ENCODE data around the gene DHX16. TPM values are rescaled to one million over a fixed set of nuclear protein-coding genes. Genes with fewer than 3 reads are reported as not detected.

DHX16 gene
- total RNA-seq, 1 experiment from 2014 or later: 43.2 TPM

- DNase-seq (ENCODE audit: low spot score): no peak
Observed at GRCh38 chr6:30640481-30640880, 32.3 kb downstream of the DHX16 start.

- DNase-seq (ENCODE audit: low spot score): no peak
Observed at GRCh38 chr6:30635834-30636233, 37.0 kb downstream of the DHX16 start.

- DNase-seq (ENCODE audit: low spot score): peak; percentile 92
Observed at GRCh38 chr6:30626484-30627366, 46.1 kb downstream of the DHX16 start, which contains the start of gene ATAT1. ATAT1 (plus strand) TSS chr6:30626874.

- DNase-seq (ENCODE audit: low spot score): no peak
Observed at GRCh38 chr6:30625511-30625910, 47.3 kb downstream of the DHX16 start.

- no peak for DNase-seq (ENCODE audit: low spot score)
Observed at GRCh38 chr6:30619561-30619960, 53.2 kb downstream of the DHX16 start.

- DNase-seq (ENCODE audit: low spot score): peak; percentile 49
Observed at GRCh38 chr6:30618270-30618797, 54.5 kb downstream of the DHX16 start.

GRCh38 chr6:30617565-30618269 is 55.1 kb downstream of the DHX16 start, which contains the start of gene MRPS18B:
MRPS18B (plus strand) TSS chr6:30617840; CDS start chr6:30617866, 26 bp downstream.
- peak; percentile 98 for DNase-seq (ENCODE audit: low spot score)

- DNase-seq (ENCODE audit: low spot score): peak; percentile 100
Observed at GRCh38 chr6:30616811-30617564, 55.8 kb downstream of the DHX16 start, which contains the start of gene PPP1R10. PPP1R10 (minus strand) TSS chr6:30617243; CDS start chr6:30609944, 7,299 bp downstream.

GRCh38 chr6:30615958-30616810 is 56.6 kb downstream of the DHX16 start:
- DNase-seq (ENCODE audit: low spot score): no peak

- DNase-seq (ENCODE audit: low spot score): peak; percentile 63
Observed at GRCh38 chr6:30615219-30615957, 57.4 kb downstream of the DHX16 start.

- peak; percentile 95 for DNase-seq (ENCODE audit: low spot score)
Observed at GRCh38 chr6:30614843-30615218, 58.0 kb downstream of the DHX16 start.

- no peak for DNase-seq (ENCODE audit: low spot score)
Observed at GRCh38 chr6:30614044-30614842, 58.6 kb downstream of the DHX16 start.

GRCh38 chr6:30613251-30614043 is 59.4 kb downstream of the DHX16 start:
- no peak for DNase-seq (ENCODE audit: low spot score)

- DNase-seq (ENCODE audit: low spot score): no peak
Observed at GRCh38 chr6:30612687-30613248, 60.0 kb downstream of the DHX16 start.

- no peak for DNase-seq (ENCODE audit: low spot score)
Observed at GRCh38 chr6:30612213-30612612, 60.6 kb downstream of the DHX16 start.

- DNase-seq (ENCODE audit: low spot score): no peak
Observed at GRCh38 chr6:30611856-30612194, 61.0 kb downstream of the DHX16 start.

GRCh38 chr6:30611150-30611855 is 61.5 kb downstream of the DHX16 start:
- DNase-seq (ENCODE audit: low spot score): no peak

Measured in HT-29 (cell line).